Measurements from ENCODE around the gene GFI1B. TPM values are rescaled to one million over a fixed set of nuclear protein-coding genes. Genes with fewer than 3 reads are reported as not detected.

Gene GFI1B
- total RNA-seq, 2 experiments from 2014 or later: not detected

DNA sequence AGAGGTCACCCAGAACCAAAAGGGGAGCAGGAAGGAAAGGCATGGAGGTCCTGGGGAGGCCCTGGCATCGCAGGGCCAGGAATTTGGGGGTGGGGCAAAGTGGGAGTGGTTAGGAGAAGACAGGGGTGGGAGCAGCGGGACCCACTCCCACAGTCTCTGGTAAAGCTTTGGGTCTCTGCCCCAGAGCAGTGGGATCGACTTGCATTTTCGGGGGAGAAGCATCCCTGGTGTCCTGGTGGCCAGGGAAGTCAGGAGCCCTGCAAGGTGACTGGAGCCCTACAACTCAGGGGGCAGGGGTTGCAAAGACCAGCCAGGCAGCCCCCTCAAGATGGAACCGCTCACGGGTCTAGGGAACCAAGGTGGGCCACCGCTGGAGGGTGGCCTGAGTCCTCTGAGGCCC lies 29.9 kb downstream of the GFI1B start:
- peaks cover 17% of the 10 kb centered on the region for H3K27me3 Mint-ChIP-seq (ENCODE audit: low read depth)

DNA sequence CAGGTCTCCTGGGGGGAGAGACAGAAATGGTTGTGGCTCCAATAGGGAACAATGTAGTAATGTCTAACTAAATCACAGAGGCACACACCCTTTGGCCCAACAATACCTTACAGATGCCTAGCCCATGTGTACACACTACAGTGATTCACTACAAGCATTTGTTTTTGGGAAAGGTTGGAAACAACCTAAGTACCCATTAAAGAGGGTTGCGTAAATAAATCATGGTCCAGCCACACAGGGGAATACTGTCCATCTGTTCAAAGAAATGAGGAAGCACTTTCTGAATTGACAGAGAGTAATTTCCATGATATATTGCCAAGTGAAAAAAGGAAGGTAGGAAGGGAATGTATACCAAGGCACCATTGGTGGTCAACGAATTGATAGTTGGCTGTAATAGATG lies 30.3 kb downstream of the GFI1B start:
- intact Hi-C loops (cut with micrococcal nuclease): no loop called here
- no peaks in the 10 kb centered on the region for H3K4me1 Mint-ChIP-seq (ENCODE audit: low read depth)
- CTCF ChIA-PET: no interaction called here
- H3K27me3 Mint-ChIP-seq (ENCODE audit: low read depth): peaks cover 13% of the 10 kb centered on the region
- no peaks in the 10 kb centered on the region for H3K36me3 Mint-ChIP-seq (ENCODE audit: low read depth)
- no peak overlapping the region for H3K4me3 Mint-ChIP-seq
- no peak for DNase-seq
- no peaks in the 10 kb centered on the region for H3K9me3 Mint-ChIP-seq
- no peak overlapping the region for H3K27ac Mint-ChIP-seq

More for the DNA sequence above, 29.9 kb downstream of the GFI1B start:
- H3K4me3 Mint-ChIP-seq: no peak overlapping the region
- H3K4me1 Mint-ChIP-seq (ENCODE audit: low read depth): no peaks in the 10 kb centered on the region
- intact Hi-C loops (cut with micrococcal nuclease): no loop called here
- CTCF ChIA-PET: no interaction called here
- no peaks in the 10 kb centered on the region for H3K36me3 Mint-ChIP-seq (ENCODE audit: low read depth)
- no peaks in the 10 kb centered on the region for H3K9me3 Mint-ChIP-seq
- DNase-seq: no peak
- H3K27ac Mint-ChIP-seq: no peak overlapping the region

DNA sequence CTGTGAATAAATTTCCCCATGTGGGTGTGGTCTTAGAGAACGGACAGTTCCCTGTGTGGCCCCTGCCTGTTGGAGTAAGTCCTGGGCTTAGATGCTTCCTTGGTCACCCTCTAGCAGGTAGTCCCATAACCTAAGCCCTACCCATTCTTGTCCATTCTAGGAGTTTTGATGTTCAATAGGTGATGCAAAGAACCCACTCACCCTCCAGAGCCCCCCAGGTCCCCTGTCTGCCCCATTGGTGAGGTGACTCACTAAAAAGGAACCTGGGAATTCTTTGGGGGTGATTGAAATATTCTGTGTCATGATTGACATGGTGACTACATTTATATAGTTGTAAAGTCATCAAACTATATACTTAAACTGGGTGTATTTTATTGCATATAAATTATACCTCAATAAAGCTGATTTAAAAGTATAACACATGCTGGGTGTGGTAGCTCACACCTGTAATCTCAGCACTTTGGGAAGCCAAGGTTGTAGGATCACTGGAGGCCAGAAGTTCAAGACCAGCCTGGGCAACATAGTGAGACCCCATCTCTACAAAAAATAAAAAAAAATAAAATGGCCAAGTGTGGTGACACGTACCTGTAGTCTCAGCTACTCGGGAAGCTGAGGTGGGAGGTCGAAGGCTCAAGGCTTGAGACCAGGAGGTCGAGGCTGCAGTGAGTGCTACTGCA lies 31.6 kb downstream of the GFI1B start:
- H3K36me3 Mint-ChIP-seq (ENCODE audit: low read depth): no peaks in the 10 kb centered on the region
- H3K4me3 Mint-ChIP-seq: no peak overlapping the region
- DNase-seq: no peak
- intact Hi-C loops (cut with micrococcal nuclease): no loop called here
- no peaks in the 10 kb centered on the region for H3K9me3 Mint-ChIP-seq
- CTCF ChIA-PET: interaction anchor here (0.7 kb wide), 1 partner anchor 12 kb away, joined by 4 read pairs; no protein-coding TSS in a partner anchor
- H3K27me3 Mint-ChIP-seq (ENCODE audit: low read depth): peaks cover 10% of the 10 kb centered on the region
- H3K4me1 Mint-ChIP-seq (ENCODE audit: low read depth): no peaks in the 10 kb centered on the region
- H3K27ac Mint-ChIP-seq: no peak overlapping the region

DNA sequence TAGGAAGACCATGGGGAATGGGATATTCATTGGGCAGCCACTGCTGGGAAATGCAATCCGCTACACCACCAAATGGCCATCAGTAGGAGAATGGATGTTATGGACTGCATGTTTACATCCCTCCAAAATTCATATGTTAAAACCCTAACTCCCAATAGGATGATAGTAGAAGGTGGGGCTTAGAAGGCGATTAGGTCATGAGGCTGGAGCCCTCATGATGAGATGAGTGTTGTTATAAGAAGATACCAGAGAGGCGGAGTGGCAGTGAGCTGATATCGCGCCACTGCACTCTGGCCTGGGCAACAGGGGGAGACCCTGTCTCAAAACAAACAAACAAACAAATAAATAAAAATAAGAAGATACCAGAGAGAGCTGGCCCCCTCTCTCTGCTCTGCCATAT lies 36.2 kb downstream of the GFI1B start:
- DNase-seq: no peak
- H3K27ac Mint-ChIP-seq: no peak overlapping the region
- no peaks in the 10 kb centered on the region for H3K36me3 Mint-ChIP-seq (ENCODE audit: low read depth)
- no peak overlapping the region for H3K4me3 Mint-ChIP-seq
- intact Hi-C loops (cut with micrococcal nuclease): no loop called here
- CTCF ChIA-PET: no interaction called here
- no peaks in the 10 kb centered on the region for H3K9me3 Mint-ChIP-seq
- H3K4me1 Mint-ChIP-seq (ENCODE audit: low read depth): no peaks in the 10 kb centered on the region
- no peaks in the 10 kb centered on the region for H3K27me3 Mint-ChIP-seq (ENCODE audit: low read depth)

DNA sequence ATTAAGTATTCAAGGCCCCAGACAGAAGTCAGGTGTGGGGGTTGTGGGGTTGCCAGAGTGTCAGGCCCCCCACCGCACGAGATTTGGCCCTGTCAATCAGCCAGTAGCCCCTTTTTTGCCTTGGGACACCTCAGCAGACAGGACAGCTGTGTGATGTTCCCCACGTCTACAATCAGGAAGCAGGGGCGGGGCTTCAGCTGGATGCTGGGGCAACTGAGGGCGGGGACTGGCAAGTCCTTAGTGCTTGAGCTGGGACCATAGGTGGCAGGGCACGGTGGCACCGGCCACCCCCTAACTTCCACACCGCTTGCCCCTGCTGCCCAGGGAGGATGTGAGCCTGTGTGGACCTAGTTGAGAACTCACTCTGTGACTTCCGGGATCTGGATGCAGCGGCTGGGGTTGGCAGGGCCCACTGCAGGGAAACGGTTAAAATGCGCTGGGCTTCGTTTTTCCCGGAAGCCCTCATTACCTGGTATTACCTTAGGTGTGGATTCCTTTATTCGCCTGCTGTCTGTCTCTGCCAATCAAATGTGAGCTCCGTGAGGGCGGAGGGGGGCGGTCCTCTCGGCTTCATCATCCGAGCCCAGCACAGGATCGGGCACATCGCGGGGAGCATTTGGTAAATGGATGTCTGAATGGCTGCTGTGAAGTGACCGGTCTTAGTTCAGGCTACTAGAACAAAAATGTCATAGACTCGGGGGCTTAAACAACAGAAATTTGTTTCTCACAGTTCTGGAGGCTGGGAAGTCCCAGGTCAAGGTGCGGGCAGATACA lies 44.8 kb downstream of the GFI1B start:
- H3K36me3 Mint-ChIP-seq (ENCODE audit: low read depth): no peaks in the 10 kb centered on the region
- no peaks in the 10 kb centered on the region for H3K9me3 Mint-ChIP-seq
- no peaks in the 10 kb centered on the region for H3K27me3 Mint-ChIP-seq (ENCODE audit: low read depth)
- H3K27ac Mint-ChIP-seq: no peak overlapping the region
- no peak overlapping the region for H3K4me3 Mint-ChIP-seq
- peak; percentile 70 for DNase-seq
- peaks cover 15% of the 10 kb centered on the region for H3K4me1 Mint-ChIP-seq (ENCODE audit: low read depth)
- CTCF ChIA-PET: interaction anchor here (0.5 to 2.5 kb wide), 10 partner anchors 9 to 1045 kb away, joined by 3 to 40 read pairs (median 6); partner anchors contain the start of gene GTF3C5
- intact Hi-C loops (cut with micrococcal nuclease): loop anchor here (2.0 kb wide), 1 partner anchor 47 kb away; no protein-coding TSS in a partner anchor

DNA sequence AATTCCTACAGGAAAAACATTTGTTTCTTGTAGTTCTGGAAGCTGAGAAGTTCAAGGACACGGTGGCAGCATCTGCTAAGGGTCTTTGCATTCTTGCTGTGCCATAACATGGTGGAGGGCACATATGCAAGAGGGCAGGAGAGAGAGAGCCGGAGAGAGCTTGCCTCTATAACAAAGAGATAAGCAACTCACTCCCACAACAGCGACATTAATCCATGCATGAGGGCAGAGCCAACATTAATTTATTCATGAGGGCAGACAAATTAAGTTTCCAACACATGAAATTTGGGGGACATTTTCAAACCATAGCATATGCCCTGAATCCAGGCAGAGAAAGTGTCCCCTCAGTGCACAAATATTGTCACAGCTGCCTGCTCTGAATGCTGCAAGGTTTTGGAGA lies 47.9 kb downstream of the GFI1B start:
- intact Hi-C loops (cut with micrococcal nuclease): no loop called here
- Mint-ChIP-seq H3K27ac (no peak overlapping the region), H3K4me3 (no peak overlapping the region), H3K4me1 (ENCODE audit: low read depth) (peaks cover 24% of the 10 kb centered on the region), H3K36me3 (ENCODE audit: low read depth) (peaks cover 1% of the 10 kb centered on the region), H3K9me3 (no peaks in the 10 kb centered on the region), H3K27me3 (ENCODE audit: low read depth) (no peaks in the 10 kb centered on the region)
- DNase-seq: no peak
- CTCF ChIA-PET: interaction anchor here (0.6 to 1.0 kb wide), 2 partner anchors 52 to 1511 kb away, joined by 3 read pairs; no protein-coding TSS in a partner anchor

DNA sequence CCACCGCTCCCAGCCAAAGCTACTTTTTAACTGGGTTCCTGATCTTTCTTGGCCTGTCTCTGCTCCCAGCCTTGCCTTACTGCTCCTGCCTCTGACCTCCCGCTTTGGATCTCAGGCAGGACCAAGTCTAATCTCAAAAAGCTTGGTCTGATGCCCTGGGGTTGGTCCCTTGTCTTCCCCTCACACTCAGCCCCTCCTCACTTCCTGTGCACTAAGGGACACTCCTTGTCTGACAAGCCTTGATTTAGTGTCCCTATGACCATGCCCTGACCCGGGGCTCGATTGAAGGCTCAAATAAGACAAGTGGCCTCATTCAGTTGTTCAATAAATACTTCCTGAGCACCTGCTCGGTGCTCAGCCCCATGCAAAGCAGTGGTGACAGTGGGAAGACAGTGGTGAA lies 48.6 kb downstream of the GFI1B start:
- Mint-ChIP-seq H3K36me3 (ENCODE audit: low read depth) (peaks cover 6% of the 10 kb centered on the region), H3K9me3 (no peaks in the 10 kb centered on the region), H3K4me1 (ENCODE audit: low read depth) (peaks cover 30% of the 10 kb centered on the region), H3K4me3 (no peak overlapping the region), H3K27me3 (ENCODE audit: low read depth) (no peaks in the 10 kb centered on the region), H3K27ac (no peak overlapping the region)
- intact Hi-C loops (cut with micrococcal nuclease): no loop called here
- CTCF ChIA-PET: interaction anchor here (0.6 to 1.0 kb wide), 2 partner anchors 51 to 1510 kb away, joined by 3 read pairs; no protein-coding TSS in a partner anchor
- no peak for DNase-seq

DNA sequence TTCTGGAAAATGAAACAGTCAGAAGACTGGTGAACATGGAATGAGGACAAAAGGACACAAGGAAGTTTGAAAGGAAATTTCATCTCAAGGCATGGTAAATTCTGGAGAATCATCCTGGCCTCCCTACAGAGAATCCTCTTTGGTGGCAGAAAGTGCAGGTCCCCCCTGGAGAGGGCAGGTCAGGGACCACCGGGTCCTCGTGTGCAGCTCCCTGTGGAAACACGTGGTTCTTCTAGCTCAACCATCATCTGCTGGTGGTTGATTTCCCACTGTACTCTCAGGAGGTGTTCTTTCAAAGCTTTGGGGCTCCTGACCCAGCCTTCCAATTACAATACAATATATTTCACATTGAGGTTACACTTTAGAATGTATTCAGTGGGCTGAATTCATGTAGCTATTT lies 49.7 kb downstream of the GFI1B start:
- H3K27ac Mint-ChIP-seq: no peak overlapping the region
- intact Hi-C loops (cut with micrococcal nuclease): no loop called here

DNA sequence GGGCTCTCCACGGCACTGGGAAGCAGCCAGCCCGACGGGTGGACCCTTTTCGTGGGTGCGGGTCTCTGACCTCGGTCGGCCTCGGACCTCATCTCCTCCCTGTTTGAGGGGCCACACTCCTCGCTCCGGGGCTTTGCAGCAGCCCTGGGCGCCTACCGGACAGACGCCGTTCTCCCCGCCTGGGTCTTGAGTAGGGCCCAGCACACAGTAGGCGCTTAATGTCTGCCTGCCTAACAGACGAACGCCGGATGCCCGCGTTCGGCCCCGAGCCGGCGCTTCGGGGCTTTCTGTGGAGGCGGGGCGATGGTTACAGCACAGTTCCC lies 51.5 kb downstream of the GFI1B start:
- Mint-ChIP-seq H3K9me3 (no peaks in the 10 kb centered on the region), H3K4me3 (peak overlapping the region; percentile 98), H3K36me3 (ENCODE audit: low read depth) (peaks cover 6% of the 10 kb centered on the region), H3K27ac (peak overlapping the region; percentile 98), H3K4me1 (ENCODE audit: low read depth) (peaks cover 41% of the 10 kb centered on the region), H3K27me3 (ENCODE audit: low read depth) (no peaks in the 10 kb centered on the region)
- CTCF ChIA-PET: interaction anchor here (0.6 to 5.1 kb wide), 11 partner anchors 8 to 341 kb away, joined by 3 to 40 read pairs (median 3); no protein-coding TSS in a partner anchor
- no peak for DNase-seq
- intact Hi-C loops (cut with micrococcal nuclease): loop anchor here (1.0 to 10.0 kb wide), 8 partner anchors 8 to 385 kb away; partner anchors contain the start of genes RALGDS, REXO4, SURF6 and TSC1

More for the DNA sequence above, 49.7 kb downstream of the GFI1B start:
- peaks cover 6% of the 10 kb centered on the region for H3K36me3 Mint-ChIP-seq (ENCODE audit: low read depth)
- H3K27me3 Mint-ChIP-seq (ENCODE audit: low read depth): no peaks in the 10 kb centered on the region
- CTCF ChIA-PET: interaction anchor here (1.7 kb wide), 1 partner anchor 116 kb away, joined by 5 read pairs; no protein-coding TSS in a partner anchor
- peaks cover 31% of the 10 kb centered on the region for H3K4me1 Mint-ChIP-seq (ENCODE audit: low read depth)
- DNase-seq: no peak
- no peaks in the 10 kb centered on the region for H3K9me3 Mint-ChIP-seq
- H3K4me3 Mint-ChIP-seq: peak overlapping the region; percentile 98

DNA sequence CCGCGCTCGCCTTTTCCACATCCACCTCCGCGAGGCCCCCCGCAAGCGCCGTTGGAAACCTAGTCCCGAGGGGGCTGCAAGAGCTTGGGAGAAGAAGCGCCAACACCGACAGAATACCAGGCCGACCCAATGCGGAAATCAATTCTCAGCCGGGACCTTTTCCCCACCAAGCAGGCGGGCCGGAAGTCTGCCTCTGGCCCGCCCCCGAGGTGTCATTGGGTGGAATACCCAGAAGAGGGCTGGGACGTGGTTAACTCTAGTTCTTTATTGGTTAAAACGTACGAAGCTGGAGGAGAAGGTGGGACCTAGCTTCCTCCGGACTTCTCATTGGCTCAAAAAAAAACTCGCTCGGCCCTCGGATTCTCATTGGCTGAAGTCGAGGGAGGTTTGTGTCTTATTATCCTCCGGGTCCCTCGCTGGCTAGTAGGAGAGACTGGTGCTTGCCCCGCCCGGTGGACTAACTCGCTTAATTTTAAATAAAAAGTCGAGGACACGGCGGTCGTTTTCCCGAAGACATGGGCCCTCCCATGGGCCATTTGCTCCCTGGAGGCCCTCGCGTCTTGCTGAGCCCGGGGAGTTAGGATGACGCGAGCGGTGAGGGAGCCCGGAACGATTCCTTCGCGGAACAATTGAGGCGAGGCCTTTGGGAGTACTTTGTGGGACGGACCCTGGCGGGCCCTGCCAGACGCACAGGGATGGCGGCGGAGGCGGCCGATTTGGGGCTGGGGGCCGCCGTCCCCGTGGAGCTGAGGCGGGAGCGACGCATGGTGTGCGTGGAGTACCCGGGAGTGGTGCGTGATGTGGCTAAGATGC lies 52.0 kb downstream of the GFI1B start, which contains the start of gene GTF3C5:
GTF3C5 (plus strand) TSS at position 681 of the 813 bp plus-strand sequence; CDS start at position 696, 15 bp downstream.
- CTCF ChIA-PET: interaction anchor here (0.6 to 5.1 kb wide), 13 partner anchors 8 to 422 kb away, joined by 3 to 40 read pairs (median 3); no protein-coding TSS in a partner anchor

DNA sequence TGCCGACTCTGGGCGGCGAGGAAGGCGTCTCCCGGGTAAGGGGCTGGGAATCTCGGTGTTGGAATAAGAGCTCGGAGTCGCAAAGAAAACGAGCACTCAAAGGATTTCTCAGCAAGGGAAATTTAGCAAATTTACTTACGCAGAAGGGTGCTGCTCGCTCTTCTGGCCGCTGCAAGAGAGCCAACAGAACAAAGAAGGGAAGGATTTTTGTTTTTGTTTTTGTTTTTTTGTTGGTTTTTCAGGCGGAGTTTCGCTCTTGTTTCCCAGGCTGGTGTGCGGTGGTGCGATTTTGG lies 52.6 kb downstream of the GFI1B start:
- intact Hi-C loops (cut with micrococcal nuclease): loop anchor here (2.0 to 10.0 kb wide), 3 partner anchors 26 to 384 kb away; partner anchors contain the start of genes REXO4 and TSC1
- peaks cover 42% of the 10 kb centered on the region for H3K4me1 Mint-ChIP-seq (ENCODE audit: low read depth)
- H3K36me3 Mint-ChIP-seq (ENCODE audit: low read depth): peaks cover 6% of the 10 kb centered on the region
- no peaks in the 10 kb centered on the region for H3K9me3 Mint-ChIP-seq
- no peaks in the 10 kb centered on the region for H3K27me3 Mint-ChIP-seq (ENCODE audit: low read depth)
- peak overlapping the region; percentile 98 for H3K27ac Mint-ChIP-seq
- CTCF ChIA-PET: interaction anchor here (0.6 to 5.1 kb wide), 12 partner anchors 9 to 421 kb away, joined by 3 to 40 read pairs (median 4); no protein-coding TSS in a partner anchor
- no peak for DNase-seq
- peak overlapping the region; percentile 98 for H3K4me3 Mint-ChIP-seq

More for the DNA sequence above, 52.0 kb downstream of the GFI1B start, which contains the start of gene GTF3C5:
- intact Hi-C loops (cut with micrococcal nuclease): loop anchor here (1.0 to 10.0 kb wide), 8 partner anchors 8 to 384 kb away; partner anchors contain the start of genes RALGDS, REXO4, SURF6 and TSC1
- H3K4me3 Mint-ChIP-seq: peak within 1 kb of the TSS; percentile 98
- H3K27me3 Mint-ChIP-seq (ENCODE audit: low read depth): no peaks in the 10 kb centered on the region
- H3K27ac Mint-ChIP-seq: peak within 1 kb of the TSS; percentile 98
- H3K9me3 Mint-ChIP-seq: no peaks in the 10 kb centered on the region
- peaks cover 42% of the 10 kb centered on the region for H3K4me1 Mint-ChIP-seq (ENCODE audit: low read depth)
- peak; percentile 95 for DNase-seq
- H3K36me3 Mint-ChIP-seq (ENCODE audit: low read depth): peaks cover 6% of the 10 kb centered on the region

Data from activated naive CD4-positive, alpha-beta T cell treated with anti-CD3 and anti-CD28 coated beads for 36 hours (primary cell).